GM04504 (cell line): ENCODE measurements around the gene PAMR1.
"Not testable (repeated sequence)": the region's sequence is repeated elsewhere in the genome, so short reads cannot be mapped to it uniquely, and the experiment has no call there.

ENCODE experiments used
- DNase-seq: peaks from one replicate; pipeline ENCODE4 v3.0.0-alpha.2; 2012; ENCODE audit warnings: low read depth

Gene PAMR1, protein sequence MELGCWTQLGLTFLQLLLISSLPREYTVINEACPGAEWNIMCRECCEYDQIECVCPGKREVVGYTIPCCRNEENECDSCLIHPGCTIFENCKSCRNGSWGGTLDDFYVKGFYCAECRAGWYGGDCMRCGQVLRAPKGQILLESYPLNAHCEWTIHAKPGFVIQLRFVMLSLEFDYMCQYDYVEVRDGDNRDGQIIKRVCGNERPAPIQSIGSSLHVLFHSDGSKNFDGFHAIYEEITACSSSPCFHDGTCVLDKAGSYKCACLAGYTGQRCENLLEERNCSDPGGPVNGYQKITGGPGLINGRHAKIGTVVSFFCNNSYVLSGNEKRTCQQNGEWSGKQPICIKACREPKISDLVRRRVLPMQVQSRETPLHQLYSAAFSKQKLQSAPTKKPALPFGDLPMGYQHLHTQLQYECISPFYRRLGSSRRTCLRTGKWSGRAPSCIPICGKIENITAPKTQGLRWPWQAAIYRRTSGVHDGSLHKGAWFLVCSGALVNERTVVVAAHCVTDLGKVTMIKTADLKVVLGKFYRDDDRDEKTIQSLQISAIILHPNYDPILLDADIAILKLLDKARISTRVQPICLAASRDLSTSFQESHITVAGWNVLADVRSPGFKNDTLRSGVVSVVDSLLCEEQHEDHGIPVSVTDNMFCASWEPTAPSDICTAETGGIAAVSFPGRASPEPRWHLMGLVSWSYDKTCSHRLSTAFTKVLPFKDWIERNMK

DNA sequence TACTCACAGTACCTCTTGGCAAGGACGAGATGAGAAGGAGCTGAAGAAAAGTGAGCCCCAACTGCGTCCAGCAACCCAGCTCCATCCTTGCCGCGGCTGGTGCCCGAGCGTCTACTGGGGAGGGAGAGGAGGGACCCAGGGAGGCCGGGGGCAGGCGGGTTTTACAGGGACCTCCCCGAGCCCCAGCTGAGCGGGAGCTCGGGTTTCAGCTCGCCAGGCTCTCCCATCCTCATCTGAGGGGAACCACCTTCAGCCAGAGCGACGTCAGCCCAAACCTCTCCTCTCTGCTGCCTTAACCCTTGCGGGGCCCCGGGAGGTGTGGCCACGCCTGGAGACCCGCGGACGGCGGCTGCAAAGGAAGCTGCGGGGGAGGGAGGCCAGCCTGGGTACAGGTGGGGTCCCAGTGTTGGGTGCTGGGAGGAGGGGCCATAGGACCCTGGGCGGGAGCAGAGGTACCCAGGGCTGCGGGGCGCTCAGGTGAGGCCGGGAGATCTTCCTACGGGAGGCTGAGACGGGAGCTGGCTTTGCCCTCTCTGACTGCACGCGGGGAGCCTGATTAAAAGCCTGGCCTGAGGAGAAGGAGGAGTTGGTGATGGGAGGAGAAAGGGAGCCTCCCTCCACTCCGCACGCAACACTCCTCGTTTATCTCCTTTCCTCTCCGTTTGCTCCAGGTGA lies at the start of gene PAMR1:
Gene PAMR1, minus strand, starts transcription at position 116 of the 675 bp plus-strand sequence. Its CDS starts 31 bp downstream, at position 85.
- no peak for DNase-seq

DNA sequence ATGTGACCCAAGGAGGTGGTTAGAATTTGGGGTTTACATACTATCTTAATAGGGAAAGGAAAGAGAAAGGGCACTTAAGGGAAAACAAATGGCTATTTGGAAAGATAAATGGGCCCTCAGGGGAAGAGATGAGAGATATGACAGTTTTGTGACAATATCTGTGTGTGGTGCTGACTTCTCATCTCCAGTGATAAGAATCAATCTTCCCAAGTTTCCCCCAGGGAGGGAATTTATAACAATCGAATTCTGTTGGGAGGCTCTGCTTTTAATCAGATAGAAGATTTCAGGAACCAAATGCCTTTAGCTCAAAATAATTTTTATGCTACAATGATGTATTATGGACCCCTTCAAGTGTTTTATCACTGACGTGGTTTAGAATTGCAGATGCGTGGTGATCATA lies 46.3 kb upstream of the PAMR1 start:
- DNase-seq, result no peak

DNA sequence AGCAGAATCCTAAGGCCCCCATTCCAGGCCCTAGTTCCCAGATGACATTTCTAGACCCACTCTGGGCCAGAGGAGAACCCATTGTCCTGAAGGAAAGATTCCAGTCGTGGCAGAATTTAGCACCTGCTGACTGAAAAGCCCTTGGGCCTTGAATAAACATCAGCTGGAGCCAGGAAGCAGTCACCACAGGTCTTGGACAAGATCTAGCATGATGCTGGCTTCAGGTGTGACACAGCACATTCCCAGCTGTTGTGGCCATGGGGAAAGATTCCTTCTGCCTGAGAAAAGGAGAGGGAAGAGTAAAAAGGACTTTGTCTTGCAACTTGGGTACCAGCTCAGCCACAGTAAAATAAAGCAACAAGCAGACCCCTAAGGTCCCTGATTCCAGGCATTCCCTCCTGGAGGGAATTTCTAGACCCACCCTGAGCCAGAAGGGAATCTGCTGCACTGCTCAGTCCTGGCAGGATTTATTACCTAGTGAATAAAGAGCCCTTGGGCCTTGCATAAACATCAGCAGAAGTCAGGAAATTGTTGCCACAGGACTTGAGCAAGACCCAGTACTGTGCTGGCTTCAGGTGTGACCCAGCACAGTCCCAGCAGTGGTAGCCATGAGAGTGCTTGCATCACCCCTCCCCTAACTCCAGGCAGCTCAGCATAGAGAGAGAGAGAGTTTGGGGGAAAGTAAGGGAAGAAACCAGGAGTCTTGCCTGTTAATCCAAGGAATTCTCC lies 42.5 kb upstream of the PAMR1 start:
- no peak for DNase-seq

DNA sequence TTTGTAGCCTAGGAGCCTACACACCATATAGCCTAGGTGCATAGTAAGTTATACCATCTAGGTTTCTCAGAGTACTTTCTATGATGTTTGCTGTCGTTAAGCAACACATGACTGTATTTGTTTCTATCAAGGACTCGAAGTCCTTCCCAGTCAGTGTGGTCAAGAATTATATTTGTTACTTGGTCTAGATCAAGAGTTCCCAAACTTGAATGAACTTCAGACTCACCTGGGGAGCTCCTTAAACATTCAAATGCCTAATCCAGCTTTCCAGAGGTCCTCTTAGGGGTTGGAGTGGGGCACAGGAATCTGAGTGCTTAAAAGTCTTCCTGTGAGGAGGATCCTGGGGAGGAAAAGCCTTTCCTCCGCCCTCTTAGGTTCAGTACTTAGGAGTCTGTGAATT lies 41.5 kb upstream of the PAMR1 start:
- DNase-seq, result no peak

DNA sequence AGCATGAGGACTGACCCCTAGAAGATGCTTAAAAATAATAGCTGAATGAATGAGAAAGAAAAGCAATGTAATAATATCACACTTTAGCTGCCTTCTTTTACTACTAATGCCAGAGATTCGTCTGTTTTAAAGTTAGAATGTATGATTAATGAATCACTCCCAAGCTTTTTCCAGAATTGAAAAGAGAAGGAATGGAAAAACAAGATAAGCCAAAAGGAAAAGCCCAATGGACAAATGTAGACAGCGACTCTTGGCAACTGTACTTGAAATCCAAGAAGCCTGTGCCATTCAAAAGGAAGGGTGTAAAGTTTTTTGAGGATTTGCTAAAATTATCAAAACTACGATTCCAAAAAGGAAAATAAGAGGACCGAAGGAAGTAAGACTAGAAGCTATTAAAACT lies 40.8 kb upstream of the PAMR1 start:
- no peak for DNase-seq

DNA sequence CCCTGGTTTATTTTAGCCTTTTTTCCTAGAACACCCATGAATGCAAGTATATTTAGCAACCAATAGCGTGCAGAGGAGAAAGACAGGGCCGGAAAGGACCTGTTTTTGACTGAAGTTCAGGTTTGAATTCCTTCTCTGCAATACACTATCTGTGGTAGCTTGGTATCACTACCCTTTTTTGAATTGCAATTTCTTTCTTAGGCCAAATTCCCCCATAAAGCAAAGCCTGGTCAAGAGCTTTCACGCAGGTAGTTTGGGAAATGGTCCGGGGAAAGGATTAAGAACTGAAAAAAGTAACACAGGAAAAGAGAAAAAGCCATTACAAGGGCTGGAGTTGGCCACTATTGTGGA lies 38.8 kb upstream of the PAMR1 start:
- DNase-seq, result no peak

DNA sequence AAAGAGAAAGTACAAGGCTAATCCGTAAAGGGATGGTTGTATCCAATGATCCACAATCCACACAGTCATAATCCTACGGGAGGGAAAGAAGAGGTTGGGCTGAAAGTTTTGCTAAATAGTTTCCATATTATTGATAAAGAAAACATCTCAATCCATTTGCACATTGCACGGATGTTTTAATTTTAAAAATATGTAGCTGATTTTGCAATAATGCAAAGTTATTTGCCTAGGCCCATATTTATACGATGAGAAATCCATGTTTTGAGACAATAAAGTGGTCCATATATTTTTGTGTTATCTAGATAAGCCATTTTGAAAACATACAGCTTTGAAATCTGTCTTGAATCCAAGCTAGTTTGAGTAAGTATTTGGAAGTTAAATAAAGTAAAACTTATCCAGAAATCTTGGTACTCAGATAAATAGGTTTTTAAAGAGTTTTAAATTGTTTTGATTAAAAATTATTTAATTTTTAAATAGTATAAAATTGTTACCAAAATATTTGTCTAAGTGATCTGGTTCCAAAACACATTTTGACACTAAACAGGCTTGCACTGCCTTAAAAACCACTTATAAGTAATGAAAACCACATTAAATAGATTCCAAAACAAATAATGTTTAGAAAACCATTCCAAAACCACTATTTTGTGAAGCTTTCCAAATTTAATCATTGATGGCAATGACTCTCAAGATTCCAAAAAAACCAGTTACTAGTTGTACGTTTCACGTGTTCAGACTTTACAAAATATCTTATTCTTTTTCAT lies 38.2 kb upstream of the PAMR1 start:
- DNase-seq, result no peak

DNA sequence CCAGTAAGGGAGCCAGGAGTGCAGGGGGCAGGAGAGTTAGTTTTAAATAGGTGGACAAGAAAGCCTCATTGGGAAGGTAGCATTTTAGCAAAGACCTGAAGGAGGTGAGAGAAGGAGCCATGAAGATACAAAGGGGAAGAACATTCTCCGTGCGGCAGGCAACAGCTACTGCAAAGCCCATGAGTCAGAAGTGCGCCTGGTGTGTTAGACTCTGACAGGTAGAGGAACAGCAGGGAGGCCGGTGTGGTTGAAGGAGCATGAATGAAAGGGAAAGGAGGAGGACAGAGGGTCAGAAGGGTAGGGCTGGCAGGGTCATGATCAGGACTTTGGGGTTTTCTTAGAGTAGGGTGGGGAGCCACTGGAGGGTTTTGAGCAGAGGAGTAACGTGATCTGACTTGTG lies 34.5 kb upstream of the PAMR1 start:
- DNase-seq, result no peak

DNA sequence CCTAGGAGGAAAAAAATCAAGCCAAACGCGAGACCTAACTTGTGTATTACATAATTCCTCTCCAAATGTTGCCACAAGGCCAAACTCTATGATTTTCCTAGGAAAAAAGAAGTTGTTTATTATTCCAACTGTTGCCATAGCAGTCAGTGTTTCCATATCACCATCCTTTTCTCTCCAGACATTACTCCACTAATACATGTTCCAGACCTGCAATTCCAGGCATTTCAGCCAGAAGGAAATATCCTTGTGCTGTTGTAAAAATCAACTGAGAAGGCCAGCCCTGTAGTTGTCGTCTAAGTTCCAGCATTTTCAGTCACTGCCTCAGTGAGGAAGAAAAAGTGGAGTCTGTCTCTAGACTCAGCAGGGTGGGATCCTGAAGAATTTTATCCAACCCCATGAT lies 33.1 kb upstream of the PAMR1 start:
- no peak for DNase-seq

DNA sequence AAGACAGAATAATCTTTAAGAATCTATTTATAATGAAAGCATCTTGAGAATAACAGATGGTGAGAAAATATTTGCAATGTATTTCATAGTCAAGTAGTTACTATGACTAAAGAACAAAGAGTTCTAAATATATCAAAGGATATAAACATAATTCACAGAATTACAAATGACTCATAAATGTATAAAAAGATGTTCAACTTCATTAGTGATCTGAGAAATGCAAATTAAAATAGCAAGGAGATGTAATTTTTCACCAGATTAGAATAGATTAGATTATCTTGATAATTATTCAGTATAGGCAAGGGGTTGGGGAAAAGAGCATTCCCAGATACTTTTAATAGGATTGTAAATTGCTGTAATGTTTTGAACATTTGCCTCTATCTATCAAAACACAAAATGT lies 30.1 kb upstream of the PAMR1 start:
- no peak for DNase-seq

DNA sequence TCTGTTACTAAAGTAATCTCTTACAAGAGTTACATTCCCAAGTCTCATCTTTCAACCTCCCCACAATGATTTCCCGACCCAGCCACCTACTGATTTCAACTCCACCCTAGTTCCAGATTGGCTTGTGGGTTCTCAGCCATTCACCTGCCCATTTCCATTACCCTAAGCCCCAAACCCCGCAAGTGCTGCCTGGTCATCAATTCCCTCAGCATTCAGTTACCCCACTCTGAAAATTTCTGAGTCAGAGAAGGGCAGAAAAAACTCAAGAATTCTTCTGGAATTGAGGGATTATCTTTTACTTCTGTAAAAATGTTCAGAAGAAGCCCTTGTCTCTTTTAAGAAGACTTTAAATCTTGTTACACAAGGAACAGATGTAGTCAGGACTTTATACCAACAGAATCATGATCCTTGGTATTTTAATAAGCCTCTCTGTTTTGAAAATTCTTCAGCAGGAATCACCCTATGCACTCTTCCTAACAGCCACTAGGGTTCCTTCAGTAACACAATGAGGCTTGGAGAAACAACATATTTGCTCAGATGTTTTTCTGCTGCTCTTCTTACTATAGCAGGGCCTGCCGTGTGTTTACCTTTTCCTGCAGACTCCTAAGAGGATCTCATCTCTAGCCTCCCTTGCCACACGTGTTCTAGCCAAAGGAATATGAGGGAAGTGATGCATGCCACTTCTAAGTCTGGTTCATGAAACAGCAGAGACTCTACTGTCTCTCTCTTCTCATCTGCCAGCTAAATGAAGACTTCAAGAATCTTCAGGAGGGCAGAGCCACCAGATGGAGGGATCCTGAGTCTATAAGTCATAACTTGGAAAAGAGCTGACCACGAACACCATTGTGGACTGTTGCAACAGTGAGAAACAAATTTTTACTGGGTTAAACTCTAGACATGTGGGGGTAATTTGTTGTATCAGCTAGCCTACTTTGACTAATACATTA lies 29.3 kb upstream of the PAMR1 start:
- peak; percentile 52 for DNase-seq

DNA sequence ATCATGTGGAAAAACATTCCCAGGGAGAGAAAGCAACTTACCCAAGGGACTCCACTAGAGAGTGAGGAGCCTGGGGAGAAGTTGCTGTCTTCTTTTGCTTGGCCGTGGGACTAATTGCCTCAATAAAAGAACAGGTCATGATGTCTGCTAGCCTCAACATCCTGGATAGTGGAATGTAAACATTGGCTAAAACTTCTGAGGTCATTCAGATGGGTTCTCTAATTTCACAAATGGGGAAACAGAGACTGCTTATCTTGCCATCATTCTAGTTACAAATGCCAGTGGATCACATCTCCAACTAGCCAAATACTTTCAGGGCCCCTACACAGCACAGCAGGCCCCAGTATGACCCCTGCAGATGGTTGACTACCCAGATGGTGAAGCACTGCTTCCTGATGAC lies 28.4 kb upstream of the PAMR1 start:
- peak; percentile 94 for DNase-seq

DNA sequence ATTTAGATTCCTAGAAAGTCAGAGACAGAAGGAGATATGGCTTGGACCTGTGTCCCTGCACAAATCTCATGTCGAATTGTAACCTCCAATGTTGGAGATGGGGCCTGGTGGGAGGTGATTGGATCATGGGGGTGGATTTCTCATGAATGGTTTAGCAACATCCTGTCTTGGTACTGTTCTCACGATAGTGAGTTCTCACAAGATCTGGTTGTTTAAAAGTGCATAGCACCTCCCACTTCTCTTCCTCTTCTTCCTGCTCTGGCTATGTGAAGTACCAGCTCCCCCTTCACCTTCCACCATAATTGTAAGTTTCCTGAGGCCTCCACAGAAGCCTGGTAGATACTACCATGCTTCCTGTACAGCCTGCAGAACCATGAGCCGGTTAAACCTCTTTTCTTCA lies 27.6 kb upstream of the PAMR1 start:
- no peak for DNase-seq

DNA sequence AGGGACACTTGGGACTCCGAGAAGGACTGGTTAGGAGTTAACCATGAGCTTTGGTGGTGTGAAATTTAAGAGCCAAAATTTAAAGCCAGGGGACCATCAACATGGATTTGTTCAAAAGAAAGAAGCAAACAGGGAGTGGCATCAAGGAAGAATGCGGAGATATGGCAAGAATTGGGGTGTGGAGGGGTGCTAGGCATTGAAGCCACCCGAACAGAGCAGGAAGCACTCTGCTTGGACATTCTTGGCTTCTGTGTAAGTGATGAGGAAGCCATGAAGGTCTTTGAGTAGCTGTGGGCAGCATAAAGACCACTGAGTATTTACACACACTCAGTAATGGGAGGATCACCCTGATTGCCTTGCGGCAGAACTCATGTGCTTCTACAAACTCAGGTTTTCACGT lies 27.2 kb upstream of the PAMR1 start:
- DNase-seq, result no peak

DNA sequence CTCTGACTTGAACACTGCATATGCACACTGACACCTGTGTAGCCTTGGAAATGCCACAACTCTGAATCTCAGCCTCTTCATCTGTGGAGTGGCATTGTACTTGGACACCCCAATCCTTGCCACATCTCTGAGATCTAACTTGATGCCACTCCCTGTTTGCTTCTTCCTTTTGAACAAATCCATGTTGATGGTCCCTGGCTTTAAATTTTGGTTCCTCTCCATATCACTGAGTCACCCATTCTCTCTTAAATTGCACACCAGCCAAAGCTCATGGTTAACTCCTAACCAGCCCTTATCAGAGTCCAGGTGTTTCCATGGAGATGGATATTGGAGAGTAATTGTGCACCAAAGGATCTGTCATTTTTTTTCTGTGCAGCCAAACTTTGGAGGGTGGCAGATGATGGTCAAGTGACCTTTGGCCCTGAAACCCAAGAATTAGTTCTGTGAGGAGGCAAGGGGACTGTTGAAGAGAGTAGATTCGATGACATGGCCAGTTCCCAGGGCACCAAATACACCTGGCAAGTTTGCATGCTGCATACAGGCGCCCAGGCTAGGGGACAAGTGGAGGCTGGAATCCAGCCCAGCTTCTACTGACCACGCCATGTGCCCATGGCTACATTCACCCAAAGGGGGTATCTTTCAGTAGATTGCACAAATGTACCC lies 25.1 kb upstream of the PAMR1 start:
- DNase-seq, result no peak

DNA sequence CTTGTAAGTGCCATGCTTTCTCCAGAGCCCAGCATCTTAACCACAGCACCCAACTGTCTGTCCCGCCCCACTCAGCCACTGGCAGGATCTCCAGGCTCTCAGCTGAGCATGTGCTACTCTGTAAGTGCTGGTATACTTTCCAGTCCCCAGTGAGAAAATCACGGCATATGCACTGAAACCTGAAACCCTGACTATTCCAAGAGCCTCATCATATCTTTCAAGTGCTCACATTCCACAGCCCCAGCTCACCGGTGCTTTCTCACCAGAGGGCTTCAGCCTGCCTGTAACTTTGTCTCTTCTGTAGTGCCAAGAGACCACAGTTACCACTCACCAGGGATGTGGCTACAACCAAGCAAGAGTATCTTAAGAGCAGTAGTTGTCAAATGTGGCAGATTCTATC lies 24.4 kb upstream of the PAMR1 start:
- DNase-seq, result peak; percentile 93

DNA sequence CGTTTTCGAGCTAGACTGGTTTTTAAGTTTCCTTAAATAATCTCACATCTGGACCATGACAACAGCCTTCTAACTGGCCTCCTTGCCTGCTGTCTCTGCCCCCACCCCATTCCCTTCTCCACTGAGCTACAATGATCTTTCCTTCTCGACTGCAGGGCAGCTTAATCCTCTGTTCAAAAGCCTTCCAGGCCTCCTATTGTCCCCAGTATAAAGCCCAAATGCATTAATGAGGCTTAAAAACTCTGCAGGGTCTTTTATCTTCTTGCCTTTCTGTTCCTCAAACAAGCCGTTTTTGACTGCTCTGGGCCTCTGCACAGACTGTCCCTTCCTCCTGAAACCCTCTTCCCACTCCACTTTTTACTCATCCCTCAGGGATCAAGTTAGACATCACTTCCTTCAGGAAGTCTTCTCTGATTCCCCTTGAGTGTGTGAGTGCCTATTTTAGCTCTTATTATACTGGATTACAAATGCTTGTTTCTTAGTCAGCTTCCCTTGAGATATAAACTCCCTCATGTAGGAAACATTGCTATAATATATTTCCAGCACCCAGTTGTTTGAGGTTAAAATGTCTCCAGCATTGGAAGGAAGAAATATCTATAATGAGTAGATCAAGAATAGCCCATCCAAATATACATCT lies 23.6 kb upstream of the PAMR1 start:
- DNase-seq, result no peak

DNA sequence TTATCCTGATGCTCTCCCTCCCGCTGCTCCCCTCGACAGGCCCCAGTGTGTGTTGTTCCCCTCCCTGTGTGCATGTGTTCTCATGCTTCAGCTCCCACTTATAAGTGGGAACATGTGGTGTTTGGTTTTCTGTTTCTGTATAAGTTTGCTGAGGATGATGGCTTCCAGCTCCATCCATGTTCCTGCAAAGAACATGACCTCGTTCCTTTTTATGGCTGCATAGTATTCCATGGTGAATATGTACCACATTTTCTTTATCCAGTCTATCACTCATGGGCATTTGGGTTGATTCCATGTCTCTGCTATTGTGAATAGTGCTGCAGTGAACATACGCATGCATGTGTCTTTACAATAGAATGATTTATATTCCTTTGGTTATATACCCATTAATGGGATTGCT lies 22.6 kb upstream of the PAMR1 start:
- not testable (repeated sequence) for DNase-seq

DNA sequence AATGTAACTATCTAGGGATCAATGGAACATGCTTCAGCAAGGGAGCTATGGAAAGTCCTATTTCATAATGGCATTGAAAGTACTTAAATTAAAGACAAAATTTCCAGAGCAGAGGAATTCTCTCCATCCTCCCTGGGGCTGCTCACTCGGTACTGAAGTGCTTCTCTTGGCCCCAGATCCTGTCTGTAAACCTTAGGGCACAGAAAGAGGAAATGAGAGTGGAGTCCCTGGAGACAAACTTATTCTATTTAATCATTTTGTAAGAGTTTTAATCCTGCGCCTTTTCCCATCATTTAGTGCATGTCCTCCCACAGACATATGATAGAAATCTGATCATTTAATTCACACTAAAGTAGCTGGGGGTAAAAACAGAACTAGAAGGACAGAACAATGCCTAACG lies 20.9 kb upstream of the PAMR1 start:
- DNase-seq, result no peak
